Activated T-cell treated with anti-CD3 and anti-CD28 coated beads, Interleukin-2, amount 50 U/mL, for 24 hours (primary cell): ENCODE data around the gene PTPRM.

Experiments used
- DNase-seq: peaks from one replicate; pipeline ENCODE4 v3.0.0-alpha.2; 2020
- H3K27ac Mint-ChIP-seq: 2 replicates; pipeline ENCODE4 v1.8.0; 2020; ENCODE audit warnings: mild to moderate bottlenecking, mixed read lengths
- H3K27me3 Mint-ChIP-seq: 2 replicates; pipeline ENCODE4 v1.8.0; 2020; ENCODE audit warnings: mixed read lengths
- H3K36me3 Mint-ChIP-seq: 2 replicates; pipeline ENCODE4 v1.8.0; 2020; ENCODE audit warnings: low read depth, mixed read lengths
- H3K4me1 Mint-ChIP-seq: 2 replicates; pipeline ENCODE4 v1.8.0; 2020; ENCODE audit warnings: low read depth, mixed read lengths
- H3K4me3 Mint-ChIP-seq: 2 replicates; pipeline ENCODE4 v1.8.0; 2020; ENCODE audit warnings: mild to moderate bottlenecking, moderate library complexity, mixed read lengths
- H3K9me3 Mint-ChIP-seq: 2 replicates; pipeline ENCODE4 v1.8.0; 2020; ENCODE audit warnings: mixed read lengths

The PTPRM gene

DNA sequence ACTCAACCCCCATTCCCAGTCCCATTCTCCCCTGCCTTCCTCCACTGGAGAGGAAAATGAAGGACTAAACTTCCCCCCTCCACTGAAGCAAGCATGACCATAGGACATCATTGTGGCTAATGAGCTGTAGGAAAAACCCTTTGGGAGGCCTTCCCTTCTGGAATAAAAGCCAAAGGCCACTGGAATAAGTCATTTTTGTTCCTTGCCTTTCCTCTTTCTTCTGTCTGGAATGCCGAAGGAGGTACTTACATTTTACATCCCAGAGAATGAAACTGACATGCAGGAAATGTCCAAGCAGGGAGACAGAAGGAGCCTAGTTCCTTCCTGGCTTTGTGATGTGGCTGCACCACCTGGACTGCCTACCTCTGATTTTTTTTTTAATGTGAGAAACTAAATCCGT, 9.1 kb upstream of the PTPRM start:
- DNase-seq, result no peak
- no peak overlapping the region for H3K4me3 Mint-ChIP-seq
- H3K36me3 Mint-ChIP-seq, result no peaks in the 10 kb centered on the region

GRCh38 chr18:7558769-7559168, 8.3 kb upstream of the PTPRM start:
- Mint-ChIP-seq H3K27ac (no peak overlapping the region), H3K9me3 (no peaks in the 10 kb centered on the region), H3K27me3 (peaks cover 5% of the 10 kb centered on the region), H3K36me3 (no peaks in the 10 kb centered on the region), H3K4me3 (no peak overlapping the region), H3K4me1 (no peaks in the 10 kb centered on the region)
- no peak for DNase-seq

More for the DNA sequence above, 9.1 kb upstream of the PTPRM start:
- no peaks in the 10 kb centered on the region for H3K9me3 Mint-ChIP-seq
- no peaks in the 10 kb centered on the region for H3K4me1 Mint-ChIP-seq
- peaks cover 4% of the 10 kb centered on the region for H3K27me3 Mint-ChIP-seq
- no peak overlapping the region for H3K27ac Mint-ChIP-seq

GRCh38 chr18:7559709-7560319, 7.3 kb upstream of the PTPRM start:
- no peak for DNase-seq
- no peaks in the 10 kb centered on the region for H3K36me3 Mint-ChIP-seq
- peaks cover 14% of the 10 kb centered on the region for H3K27me3 Mint-ChIP-seq
- H3K27ac Mint-ChIP-seq, result no peak overlapping the region
- H3K4me1 Mint-ChIP-seq, result no peaks in the 10 kb centered on the region
- H3K9me3 Mint-ChIP-seq, result no peaks in the 10 kb centered on the region
- H3K4me3 Mint-ChIP-seq, result no peak overlapping the region

DNA sequence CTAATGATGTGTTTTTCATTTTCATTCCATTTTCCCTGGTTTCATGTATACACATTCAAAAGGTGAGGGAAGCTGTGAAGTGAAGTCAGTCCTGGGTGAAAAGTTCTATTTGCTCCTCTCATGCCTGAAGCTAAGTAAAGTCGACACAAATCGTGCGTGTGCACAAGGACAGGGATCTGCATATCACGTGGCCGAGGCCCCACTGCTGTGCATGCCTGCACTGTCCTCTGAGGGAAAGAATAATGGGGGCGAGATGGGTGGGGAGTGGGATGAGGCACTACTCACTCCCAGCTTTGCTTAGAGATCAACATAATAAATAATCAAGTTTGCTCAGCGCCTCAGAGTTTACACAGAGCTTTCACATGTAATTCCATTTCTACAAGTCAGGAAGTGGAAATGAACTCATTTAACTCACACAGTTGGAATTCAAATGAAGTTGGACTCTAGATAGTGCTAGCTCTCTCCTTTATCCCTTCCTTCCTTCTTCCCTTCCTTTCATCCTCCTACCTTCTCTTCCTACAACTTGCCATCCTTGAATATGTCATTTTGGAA, 5.1 kb upstream of the PTPRM start:
- Mint-ChIP-seq H3K36me3 (no peaks in the 10 kb centered on the region), H3K9me3 (no peaks in the 10 kb centered on the region), H3K27ac (no peak overlapping the region), H3K4me1 (no peaks in the 10 kb centered on the region), H3K27me3 (peaks cover 30% of the 10 kb centered on the region), H3K4me3 (no peak overlapping the region)
- DNase-seq, result no peak

DNA sequence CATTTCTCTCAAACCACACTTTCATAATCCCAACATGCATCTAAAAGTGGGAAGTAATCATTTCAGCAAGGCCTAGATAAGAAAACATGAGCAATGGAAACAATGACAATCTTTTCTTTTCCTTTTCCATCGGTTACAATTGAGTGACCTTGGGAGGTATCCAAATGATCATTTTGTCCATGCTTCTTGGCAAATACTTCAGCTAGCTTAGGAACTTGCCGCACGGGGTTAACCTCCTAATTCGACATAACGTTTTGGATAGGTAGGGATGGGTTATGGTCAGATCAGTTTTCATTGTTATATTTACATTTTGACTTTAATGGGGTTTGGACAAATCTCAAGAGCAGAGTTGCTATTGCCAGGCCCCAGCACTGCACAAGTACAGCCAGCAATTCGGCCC, 4.6 kb upstream of the PTPRM start:
- H3K9me3 Mint-ChIP-seq, result no peaks in the 10 kb centered on the region
- H3K4me1 Mint-ChIP-seq, result no peaks in the 10 kb centered on the region
- no peak overlapping the region for H3K4me3 Mint-ChIP-seq
- no peak overlapping the region for H3K27ac Mint-ChIP-seq
- no peaks in the 10 kb centered on the region for H3K36me3 Mint-ChIP-seq
- peaks cover 30% of the 10 kb centered on the region for H3K27me3 Mint-ChIP-seq
- DNase-seq, result no peak

- Mint-ChIP-seq H3K4me1 (no peaks in the 10 kb centered on the region), H3K4me3 (no peak overlapping the region), H3K9me3 (peaks cover 6% of the 10 kb centered on the region), H3K27me3 (peaks cover 50% of the 10 kb centered on the region), H3K36me3 (no peaks in the 10 kb centered on the region), H3K27ac (no peak overlapping the region)
- DNase-seq, result no peak
These were observed 1.4 kb upstream of the PTPRM start for GRCh38 chr18:7565677-7566076.

- Mint-ChIP-seq H3K9me3 (peaks cover 6% of the 10 kb centered on the region), H3K36me3 (no peaks in the 10 kb centered on the region), H3K27me3 (peaks cover 54% of the 10 kb centered on the region), H3K4me1 (no peaks in the 10 kb centered on the region), H3K4me3 (no peak overlapping the region), H3K27ac (no peak overlapping the region)
- DNase-seq, result no peak
These were observed 911 bp upstream of the PTPRM start for GRCh38 chr18:7566244-7566566.

GRCh38 chr18:7567474-7568425, 634 bp downstream of the PTPRM start:
- Mint-ChIP-seq H3K9me3 (peaks cover 6% of the 10 kb centered on the region), H3K36me3 (no peaks in the 10 kb centered on the region), H3K27me3 (peaks cover 51% of the 10 kb centered on the region), H3K27ac (no peak overlapping the region), H3K4me1 (peaks cover under 1% of the 10 kb centered on the region), H3K4me3 (no peak overlapping the region)
- peak; percentile 35 for DNase-seq

DNA sequence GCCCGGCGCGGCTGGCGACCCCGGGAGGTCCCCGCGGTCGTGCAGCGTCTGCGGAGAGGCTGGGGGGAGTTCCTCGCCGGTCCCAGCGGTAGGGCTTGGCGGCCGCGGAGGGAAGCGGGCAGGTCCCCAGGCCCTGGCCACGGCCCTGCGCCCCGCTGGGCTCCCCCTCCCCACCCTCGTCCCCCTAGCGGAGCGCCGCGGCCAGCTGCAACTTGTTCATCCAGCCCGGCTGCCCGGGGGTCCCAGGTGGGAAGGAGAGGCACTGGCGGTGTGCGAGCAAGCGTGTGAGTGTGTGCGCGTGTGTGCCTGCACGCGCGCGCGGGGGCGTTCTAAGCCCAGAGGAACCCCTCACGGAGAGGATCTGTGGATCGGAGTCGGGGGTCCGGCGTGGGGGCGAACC, 1.3 kb downstream of the PTPRM start:
- Mint-ChIP-seq H3K4me1 (peaks cover 6% of the 10 kb centered on the region), H3K4me3 (peak overlapping the region; percentile 36), H3K27me3 (peaks cover 58% of the 10 kb centered on the region), H3K9me3 (peaks cover 10% of the 10 kb centered on the region), H3K36me3 (no peaks in the 10 kb centered on the region), H3K27ac (no peak overlapping the region)
- peak; percentile 32 for DNase-seq

DNA sequence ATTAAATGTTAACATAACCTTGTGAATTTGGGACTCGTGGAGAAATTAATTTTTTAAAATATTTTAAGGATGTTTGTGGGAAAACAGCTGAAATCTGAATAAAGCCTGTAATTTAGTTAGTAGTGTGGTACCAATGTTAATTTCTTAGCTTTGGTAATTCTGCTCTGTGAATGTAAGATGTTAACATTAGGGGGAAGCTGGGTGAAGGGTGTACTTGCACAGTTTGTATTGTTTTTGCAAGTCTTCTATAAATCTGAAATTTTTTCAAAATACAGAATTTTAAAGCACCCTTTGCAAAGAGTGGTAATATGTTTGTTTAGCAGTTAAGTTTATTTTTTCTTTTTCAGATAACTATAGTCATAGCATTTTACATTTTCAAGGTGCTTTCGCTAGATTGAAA, 4.5 kb downstream of the PTPRM start:
- Mint-ChIP-seq H3K27me3 (peaks cover 36% of the 10 kb centered on the region), H3K27ac (no peak overlapping the region), H3K4me1 (peaks cover 6% of the 10 kb centered on the region), H3K9me3 (peaks cover 10% of the 10 kb centered on the region), H3K36me3 (no peaks in the 10 kb centered on the region), H3K4me3 (no peak overlapping the region)
- DNase-seq, result no peak

DNA sequence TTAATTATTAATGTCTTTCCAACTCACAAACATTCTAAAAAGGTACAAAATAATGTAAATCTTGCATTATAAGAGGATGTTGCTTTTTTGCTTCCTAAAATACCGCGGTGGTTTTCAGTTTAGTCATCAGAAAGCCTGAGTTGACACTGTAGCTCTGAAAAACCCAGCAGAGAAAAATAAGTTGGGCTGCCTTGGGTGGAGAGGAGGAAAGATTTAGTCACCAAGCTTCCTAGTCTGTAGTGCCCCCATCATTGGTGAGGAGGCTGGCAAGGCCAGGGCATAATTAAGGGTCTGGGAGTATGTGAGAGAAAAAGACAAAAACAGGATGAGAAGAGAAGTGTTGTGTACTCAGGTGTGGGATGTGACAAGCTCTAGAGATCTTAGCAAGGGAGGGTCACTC, 5.7 kb downstream of the PTPRM start:
- DNase-seq, result no peak
- peaks cover 10% of the 10 kb centered on the region for H3K9me3 Mint-ChIP-seq
- H3K27ac Mint-ChIP-seq, result peak overlapping the region; percentile 23
- no peaks in the 10 kb centered on the region for H3K36me3 Mint-ChIP-seq
- peaks cover 6% of the 10 kb centered on the region for H3K4me1 Mint-ChIP-seq
- H3K27me3 Mint-ChIP-seq, result peaks cover 36% of the 10 kb centered on the region
- no peak overlapping the region for H3K4me3 Mint-ChIP-seq

- Mint-ChIP-seq H3K9me3 (peaks cover 4% of the 10 kb centered on the region), H3K4me1 (peaks cover 6% of the 10 kb centered on the region), H3K4me3 (no peak overlapping the region), H3K36me3 (no peaks in the 10 kb centered on the region), H3K27me3 (peaks cover 17% of the 10 kb centered on the region), H3K27ac (no peak overlapping the region)
- no peak for DNase-seq
These were observed 8.4 kb downstream of the PTPRM start for GRCh38 chr18:7575465-7576028.

- Mint-ChIP-seq H3K27ac (no peak overlapping the region), H3K27me3 (peaks cover 13% of the 10 kb centered on the region), H3K9me3 (peaks cover 4% of the 10 kb centered on the region), H3K4me1 (peaks cover 6% of the 10 kb centered on the region), H3K36me3 (no peaks in the 10 kb centered on the region), H3K4me3 (no peak overlapping the region)
- no peak for DNase-seq
These were observed 9.0 kb downstream of the PTPRM start for GRCh38 chr18:7576077-7576476.

DNA sequence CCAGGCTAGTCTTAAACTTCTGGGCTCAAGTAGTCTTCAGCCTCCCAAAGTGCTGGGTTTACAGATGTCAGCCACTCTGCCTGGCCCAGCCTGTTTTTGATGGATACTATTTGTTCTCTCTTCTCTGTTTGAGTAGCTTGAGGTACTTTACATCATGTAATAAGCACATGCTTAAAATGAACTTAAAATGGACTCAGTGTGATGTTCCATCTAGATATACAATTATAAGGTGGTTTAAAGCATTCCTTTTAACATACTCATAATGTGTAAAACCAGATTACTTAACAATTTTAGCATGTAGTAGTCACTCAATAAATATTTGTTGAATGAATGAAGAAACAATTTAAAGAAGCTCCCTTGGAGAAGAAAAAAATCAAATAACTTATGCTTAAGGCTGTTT, 9.6 kb downstream of the PTPRM start:
- H3K27me3 Mint-ChIP-seq, result peaks cover 12% of the 10 kb centered on the region
- H3K36me3 Mint-ChIP-seq, result no peaks in the 10 kb centered on the region
- H3K27ac Mint-ChIP-seq, result no peak overlapping the region
- no peak overlapping the region for H3K4me3 Mint-ChIP-seq
- peaks cover 6% of the 10 kb centered on the region for H3K4me1 Mint-ChIP-seq
- DNase-seq, result no peak
- H3K9me3 Mint-ChIP-seq, result peaks cover 4% of the 10 kb centered on the region

- Mint-ChIP-seq H3K36me3 (no peaks in the 10 kb centered on the region), H3K9me3 (peaks cover 6% of the 10 kb centered on the region), H3K4me3 (no peak overlapping the region), H3K27me3 (peaks cover 11% of the 10 kb centered on the region), H3K27ac (no peak overlapping the region), H3K4me1 (peaks cover 6% of the 10 kb centered on the region)
- no peak for DNase-seq
These were observed 10.6 kb downstream of the PTPRM start for GRCh38 chr18:7577706-7578105.
